NCI-H128 (cell line): Measurements from ENCODE around the gene DNAJC24.
"Not testable (repeated sequence)": the region's sequence is repeated elsewhere in the genome, so short reads cannot be mapped to it uniquely, and the experiment has no call there.

Source experiments
- DNase-seq: peaks from one replicate; lab custom pipeline; 2025; ENCODE audit not compliant: unreplicated experiment; lab: John Stamatoyannopoulos, UW

The DNAJC24 gene, protein sequence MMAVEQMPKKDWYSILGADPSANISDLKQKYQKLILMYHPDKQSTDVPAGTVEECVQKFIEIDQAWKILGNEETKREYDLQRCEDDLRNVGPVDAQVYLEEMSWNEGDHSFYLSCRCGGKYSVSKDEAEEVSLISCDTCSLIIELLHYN

DNA sequence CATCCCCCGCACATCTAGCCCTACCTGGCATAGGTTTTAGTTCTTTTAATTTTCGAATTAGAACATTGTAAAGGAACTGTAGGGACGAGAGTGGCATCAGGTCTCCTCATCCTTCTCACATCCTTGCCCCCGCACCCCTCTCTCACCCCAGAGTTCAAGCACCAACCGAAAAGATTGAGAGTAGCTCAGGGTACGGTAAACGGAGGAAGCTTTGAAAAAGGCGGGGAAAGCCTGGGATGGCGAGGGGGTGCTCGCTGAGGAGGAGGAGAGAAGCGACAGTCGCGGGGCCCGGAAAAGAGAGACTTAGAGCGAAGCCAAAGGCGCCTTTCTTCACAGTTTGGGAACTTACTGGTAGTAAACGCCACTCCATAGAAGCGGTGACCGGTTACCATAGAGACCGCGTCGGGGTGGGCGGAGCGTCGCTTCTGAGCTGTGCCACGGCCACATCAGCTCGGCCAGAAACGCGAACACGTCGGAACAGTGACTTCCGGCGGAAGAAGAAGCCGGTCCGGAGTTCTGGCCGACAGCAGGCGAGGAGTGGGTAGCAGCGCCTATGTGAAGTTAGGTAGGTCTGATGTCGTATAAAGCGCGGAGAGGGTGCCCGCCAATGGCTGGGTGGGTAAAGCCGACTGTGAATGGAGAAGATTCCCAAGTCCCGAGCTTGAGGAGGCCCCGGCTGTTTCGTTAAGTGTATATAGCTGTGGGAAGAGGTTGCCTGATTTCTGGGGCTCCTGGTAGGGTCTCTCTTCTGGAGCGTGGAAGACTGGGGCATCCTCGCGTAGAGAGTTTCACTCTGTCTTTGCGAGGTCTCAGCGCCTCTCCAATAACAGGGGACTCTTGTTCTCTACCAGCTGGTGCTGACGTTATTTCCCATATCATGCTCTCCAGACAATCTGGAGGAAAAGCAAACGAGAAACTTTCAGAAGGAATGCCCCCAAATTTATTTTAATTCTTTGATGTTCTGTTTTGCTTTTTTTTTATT lies at the start of gene DNAJC24, which contains the start of gene DCDC1:
Gene DNAJC24, plus strand, starts transcription at position 513 of the 982 bp plus-strand sequence. CDS start 889 bp downstream, outside the sequence.
Gene DCDC1, minus strand, starts transcription at position 392 of the 982 bp plus-strand sequence. CDS start 41,459 bp downstream, outside the sequence.
- peak; percentile 85 for DNase-seq

DNA sequence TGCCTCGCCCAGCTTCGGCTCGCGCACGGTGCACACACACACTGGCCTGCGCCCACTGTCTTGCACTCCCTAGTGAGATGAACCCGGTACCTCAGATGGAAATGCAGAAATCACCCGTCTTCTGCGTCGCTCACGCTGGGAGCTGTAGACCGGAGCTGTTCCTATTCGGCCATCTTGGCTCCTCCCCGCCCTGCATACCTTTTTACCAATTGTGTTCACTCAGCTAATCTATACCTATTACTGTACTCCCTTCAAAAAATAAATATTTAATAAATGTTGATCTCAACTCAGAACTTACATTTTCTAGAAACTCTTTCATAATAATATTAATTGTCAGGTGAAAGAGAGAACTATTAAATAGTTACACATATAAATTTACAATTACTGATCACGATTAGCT lies 48.2 kb upstream of the DNAJC24 start:
- DNase-seq = not testable (repeated sequence)

DNA sequence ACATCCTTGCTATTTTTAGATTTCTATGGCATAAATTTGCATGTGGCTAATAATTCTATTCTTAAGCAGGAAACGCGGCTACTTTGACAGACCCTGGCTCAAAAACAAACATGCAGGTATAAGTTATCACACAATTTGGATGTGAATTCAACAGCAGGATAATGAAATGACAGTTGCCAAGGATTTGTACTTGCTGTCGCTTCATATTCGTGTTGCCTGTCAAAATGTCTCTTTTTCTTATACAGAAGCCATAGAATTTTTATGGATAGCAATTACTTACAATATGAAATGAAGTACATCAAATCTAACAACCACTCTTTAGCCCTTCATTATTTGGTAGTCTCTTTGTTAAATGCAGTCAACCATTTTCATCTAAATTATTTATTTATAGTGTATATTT lies 46.5 kb upstream of the DNAJC24 start:
- no peak for DNase-seq

DNA sequence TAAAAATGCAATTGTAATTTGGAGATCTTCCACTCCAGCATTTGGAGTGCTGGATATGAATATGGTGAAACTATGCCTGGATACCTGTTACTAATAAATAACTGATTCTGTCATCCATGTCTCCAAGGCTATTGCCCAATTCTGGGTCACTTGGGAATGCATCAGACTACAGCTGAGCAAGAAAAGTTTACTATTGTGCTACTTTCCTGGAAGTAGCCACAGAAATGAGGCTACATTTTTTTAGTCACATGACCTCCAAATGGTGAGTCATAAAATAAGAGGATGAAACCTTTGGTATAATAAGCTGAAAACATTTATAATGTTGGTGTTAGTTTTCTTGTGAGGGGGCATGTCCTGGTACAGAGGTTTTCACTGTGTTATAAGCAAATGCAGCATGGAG lies 44.5 kb upstream of the DNAJC24 start:
- DNase-seq = no peak

DNA sequence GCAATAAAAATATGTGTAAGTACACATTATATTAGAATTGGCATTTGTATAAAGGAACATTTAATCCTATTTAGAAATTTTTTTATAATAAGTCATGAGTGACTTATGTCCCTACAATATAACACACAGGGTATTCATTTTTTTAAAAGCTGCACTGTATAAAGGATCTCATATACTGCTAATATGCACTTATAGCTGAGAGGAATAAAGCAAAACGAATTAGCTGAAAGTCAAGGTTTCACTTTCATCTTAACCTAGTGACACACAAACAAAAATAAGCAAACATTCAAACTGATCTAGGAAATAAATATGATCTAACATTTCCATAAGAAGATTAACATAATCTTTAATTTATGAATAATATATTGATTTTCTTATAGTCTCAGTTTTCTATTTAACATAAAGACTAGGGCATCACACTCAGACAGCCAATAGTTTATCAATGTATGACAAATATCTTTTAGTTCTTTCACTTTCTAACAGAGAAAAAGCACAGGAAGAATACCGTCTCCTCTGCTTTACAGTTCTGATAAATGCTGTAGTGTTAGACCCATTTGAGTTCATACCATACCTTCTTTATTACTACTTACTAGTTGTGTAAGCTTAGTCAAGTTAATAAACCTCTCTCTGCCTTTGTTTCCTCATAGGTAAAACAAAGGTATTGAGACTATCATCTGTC lies 43.1 kb upstream of the DNAJC24 start:
- no peak for DNase-seq

DNA sequence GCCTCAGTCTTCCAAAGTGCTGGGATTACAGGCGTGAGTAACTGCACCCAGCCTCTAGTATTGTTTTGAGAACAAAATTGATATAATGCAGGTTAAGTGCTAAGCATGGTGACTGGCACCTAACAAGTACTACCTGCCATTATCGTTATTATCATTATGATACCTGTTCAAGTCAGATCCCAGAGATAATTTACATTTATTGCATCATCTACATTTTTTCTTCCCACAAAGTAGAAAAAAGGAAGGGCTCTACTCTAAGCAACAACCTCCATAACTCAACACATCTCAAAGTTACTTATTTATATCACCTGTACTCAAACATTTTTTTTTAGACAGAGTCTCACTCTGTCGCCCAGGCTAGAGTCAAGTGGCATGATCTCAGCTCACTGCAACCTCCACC lies 42.2 kb upstream of the DNAJC24 start:
- DNase-seq = no peak

DNA sequence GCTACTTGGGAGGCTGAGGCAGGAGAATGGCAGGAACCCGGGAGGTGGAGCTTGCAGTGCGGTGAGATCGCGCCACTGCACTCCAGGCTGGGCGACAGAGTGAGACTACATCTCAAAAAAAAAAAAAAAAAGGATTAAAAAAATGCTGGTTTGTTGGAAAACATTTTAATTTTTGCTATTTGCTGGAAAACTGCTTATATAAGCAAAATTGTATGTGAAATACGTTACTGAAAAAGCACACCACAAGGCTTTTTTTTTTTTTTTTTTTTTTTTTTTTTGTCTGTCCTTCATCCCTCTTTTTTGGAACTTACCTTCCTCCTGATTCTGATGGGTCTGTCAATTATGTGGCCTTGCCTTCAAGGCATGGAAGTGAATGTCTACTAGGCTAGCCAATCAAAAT lies 41.0 kb upstream of the DNAJC24 start:
- no peak for DNase-seq

DNA sequence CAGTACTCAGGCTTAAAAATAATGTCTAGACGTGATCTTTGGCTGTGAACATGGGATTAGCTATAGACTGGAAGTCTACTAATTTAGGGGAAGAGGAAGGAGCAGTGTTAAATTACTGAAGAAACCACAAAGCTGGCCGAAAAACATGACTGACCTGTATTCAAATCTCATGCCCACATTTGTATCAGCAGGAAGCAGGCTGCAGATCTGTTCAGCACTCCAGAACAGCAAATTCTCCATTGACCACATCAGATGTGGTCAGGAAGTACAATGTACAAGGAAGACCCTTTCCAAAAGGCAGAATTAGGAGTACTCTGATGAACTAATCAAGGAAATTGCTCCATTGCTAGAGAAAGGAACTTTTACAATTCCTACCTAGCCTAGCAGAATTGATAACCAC lies 31.9 kb upstream of the DNAJC24 start:
- no peak for DNase-seq

DNA sequence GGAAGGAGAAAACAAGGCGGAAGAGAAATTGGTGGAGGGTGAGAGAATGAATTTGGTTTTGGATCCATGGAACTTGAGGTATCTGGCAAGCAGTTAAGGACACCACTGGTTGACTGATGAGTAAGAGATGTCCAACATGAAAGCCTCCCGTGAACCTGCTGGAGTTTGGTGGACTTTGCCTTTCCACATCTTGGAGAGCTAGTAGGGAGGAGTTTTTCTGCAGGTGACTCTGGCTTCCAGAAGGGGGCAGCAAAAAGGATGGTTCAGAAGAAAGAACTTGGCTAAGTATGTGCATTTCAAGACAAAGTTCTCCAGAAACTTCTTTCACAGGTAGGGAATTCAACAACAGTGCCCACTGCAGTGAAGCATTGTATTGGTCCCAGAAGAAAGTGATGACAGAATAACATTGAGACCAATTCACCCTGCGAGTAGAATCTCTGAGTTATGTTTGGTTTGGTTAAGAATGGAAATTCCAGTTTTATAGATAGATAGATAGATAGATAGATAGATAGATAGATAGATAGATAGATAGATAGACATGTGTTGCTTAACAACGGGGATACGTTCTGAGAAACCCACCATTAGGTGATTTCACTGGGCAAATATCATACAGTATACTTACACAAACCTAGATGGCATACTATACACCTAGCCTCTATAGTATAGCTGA lies 28.6 kb upstream of the DNAJC24 start:
- no peak for DNase-seq

DNA sequence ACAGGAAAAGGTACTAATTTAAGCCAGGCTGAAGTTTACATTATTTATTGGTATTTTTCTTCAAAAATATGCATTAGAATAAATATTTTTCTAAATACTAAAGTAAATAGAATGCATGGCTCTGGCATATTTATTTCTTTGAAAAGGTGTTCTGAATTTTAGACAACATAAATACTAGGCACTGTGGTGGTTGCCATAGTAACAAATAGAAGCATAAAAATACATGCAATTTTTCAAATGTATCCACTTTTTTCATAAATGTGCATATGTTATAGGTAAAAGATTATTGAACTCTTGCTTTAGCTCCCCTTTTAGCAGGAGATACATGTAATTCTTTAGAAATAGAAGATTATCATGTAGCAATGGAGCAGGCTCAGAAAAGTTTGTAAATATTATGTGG lies 18.5 kb upstream of the DNAJC24 start:
- no peak for DNase-seq

DNA sequence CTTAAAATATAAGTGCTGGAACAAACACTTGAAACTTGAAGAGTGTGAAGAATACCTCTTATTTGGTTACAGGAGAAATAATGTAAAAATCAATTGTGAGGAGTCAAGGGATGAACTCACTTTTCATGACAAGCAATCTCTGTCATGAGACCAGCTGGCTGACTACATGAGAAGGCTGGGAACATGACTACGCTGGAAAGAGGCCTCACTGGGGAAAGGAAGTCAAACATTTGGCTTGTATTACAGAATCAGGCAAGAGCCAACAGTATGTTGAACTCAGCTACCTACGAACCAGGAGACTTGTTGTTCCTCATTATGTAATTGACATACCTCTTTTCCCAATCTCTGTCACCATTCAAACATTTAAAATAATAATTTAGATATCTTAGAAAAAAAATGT lies 14.5 kb upstream of the DNAJC24 start:
- no peak for DNase-seq

DNA sequence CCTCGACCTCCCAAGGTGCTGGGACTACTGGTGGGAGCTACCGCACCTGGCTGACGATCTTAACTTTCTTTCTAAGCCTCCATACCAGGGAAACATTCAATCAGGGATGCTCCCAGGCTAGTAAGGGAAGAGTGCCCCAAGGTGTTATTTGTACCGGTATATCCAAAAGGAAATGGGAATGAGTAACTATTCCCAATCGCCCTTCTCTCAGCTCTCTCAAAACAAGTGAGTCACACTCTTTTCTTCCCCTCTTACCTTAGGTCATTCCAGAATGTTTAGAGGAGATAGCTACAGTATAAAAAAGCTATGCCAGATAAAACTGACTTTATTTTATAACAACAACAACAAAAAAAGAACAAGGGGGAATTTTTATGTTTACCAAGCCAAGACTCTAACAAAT lies 13.8 kb upstream of the DNAJC24 start:
- DNase-seq = no peak

DNA sequence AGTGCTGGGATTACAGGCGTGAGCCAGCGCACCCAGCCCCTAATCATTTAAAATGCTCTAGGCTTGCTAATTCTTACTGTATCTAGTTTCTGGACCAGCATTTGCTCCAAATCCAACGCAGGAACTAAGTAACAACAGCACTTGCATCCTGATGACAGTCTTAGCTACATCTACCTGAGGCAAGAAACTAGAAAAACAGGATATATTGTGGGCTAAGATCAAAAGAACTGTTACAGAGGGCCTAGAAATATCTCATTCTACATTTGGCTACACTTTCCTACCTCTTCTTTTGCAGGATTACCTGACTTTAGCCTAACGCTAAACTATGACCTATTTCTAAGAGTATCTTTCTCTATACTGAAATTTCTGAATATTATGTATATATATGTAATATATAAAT lies 7.9 kb upstream of the DNAJC24 start:
- DNase-seq = no peak

DNA sequence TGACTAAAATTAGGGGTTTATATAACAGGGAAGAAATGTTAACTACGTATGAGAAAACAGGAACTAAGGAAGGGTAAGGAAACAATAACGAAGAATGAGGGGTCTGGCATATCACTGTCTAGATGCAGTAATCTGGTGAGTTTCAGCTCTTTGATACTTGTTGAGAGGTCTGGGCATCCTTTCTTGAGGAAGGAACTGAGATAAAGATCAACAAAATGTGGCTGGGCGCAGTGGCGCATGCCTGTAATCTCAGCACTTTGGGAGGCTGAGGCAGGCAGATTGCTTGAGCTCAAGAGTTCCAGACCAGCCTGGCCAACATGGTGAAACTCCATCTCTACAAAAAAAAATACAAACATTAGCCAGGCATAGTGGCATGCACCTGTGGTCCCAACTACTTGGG lies 2.9 kb upstream of the DNAJC24 start:
- no peak for DNase-seq

DNA sequence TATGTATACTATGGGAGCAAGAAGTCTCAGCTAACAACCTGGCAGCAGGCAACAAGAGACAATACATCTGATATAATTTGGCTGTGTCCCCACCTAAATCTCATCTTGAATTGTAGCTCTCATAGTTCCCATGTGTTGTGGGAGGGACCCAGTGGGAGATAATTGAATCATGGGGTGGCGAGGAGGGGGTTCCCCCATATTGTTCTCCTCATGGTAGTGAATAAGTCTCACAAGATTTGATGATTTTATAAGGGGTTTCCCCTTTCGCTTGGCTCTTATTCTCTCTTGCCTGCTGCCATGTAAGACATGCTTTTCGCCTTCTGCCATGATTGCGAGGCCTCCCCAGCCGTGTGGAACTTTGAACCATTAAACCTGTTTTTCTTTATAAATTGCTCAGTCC lies 6.2 kb downstream of the DNAJC24 start:
- DNase-seq = no peak

DNA sequence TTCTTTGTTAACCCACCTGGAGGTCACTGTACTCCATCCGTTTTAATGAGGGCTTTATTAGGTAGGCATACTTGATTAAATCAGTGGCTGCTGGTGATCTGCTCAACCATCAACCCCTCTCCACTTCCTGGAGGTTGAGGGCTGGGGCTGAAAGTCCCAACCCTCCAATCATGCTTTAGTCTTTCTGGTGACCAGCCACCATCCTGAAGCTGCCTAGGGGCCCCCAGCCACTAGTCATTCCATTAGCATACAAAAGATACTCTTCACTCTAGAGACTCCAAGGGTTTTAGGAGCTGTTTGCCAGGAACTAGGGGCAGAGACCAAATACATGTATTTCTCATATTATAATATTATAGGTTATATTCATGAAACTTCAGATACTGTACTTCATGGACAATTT lies 13.5 kb downstream of the DNAJC24 start:
- DNase-seq = no peak

DNA sequence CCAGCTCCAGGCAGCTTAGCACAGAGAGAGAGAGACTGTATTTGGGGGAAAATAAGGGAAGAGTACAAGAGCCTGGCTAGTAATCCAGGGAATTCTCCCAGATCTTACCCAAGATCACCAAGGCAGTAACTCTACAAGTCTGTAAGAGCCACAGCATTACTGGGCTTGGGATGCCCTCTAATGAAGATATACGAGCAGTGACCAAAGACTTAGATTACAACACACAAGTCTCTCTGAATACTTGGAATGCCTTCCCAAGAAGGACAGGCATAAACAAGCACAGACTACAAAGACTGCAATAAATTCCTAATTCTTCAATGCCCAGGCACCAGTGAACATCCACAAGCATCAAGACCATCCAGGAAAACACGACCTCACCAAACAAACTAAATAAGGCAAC lies 17.7 kb downstream of the DNAJC24 start:
- no peak for DNase-seq

DNA sequence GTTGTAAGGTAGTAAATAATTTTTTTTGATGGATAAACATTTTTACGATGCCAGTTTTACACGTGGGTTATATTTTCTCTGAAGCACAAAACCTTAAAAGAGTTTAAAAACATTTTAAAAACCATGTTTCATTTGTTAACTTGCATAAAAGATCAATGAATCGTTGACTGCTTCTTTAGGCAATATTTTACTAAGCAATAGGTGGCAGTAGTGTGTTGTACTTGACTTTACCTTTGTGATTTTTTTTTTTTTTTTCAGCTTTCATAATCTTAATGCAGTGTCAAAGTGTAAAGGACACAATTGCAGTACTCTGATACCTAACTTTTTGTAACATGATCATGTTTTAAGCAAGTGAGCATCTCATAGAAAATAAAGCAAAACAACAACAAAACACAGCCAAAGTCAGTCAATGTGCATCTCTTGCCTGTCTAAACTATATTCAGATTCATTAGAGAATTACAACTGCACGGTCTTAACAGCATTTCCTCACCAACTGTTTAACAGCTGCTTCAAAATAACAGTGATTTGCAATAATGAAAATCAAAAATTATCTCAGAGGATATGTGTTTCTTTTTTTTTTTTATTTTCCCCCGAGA lies 27.7 kb downstream of the DNAJC24 start:
- DNase-seq = no peak

DNA sequence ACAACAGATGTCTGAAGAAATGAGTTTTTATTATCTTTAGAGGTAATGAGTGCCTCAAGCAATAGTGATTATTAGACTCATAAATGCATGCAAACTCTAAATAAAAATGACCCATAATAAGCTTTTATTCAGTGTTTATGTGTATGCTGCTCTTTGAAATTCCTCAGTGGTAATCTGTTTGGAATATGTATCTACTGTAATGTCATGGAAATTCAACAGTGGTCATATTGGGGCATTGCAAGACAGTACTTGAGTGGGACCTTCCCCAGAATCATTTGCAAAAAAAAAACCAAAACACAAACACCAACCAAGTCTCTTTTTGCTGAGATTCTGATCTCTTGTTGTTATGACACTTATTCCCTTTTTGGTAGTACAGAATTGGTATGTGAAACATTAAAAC lies 35.0 kb downstream of the DNAJC24 start:
- no peak for DNase-seq

DNA sequence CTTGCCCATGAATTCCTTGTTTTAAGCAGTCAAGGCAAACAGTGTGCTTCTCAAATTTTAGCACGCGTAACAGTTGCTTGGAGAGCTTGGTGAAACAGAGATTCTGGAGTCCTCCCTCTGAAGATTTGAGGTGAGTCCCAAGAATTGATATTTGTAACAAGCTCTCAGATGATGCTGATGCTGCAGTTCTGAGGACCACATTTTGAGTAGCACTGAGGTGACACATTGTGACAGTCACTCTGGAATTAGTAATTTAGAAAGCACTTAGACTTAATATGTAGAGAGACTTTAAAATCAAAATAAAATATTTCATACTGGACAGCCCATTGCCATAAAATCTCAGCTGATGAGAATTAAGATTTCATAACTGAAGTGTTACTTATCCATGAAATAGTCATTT lies 38.5 kb downstream of the DNAJC24 start:
- DNase-seq = no peak

DNA sequence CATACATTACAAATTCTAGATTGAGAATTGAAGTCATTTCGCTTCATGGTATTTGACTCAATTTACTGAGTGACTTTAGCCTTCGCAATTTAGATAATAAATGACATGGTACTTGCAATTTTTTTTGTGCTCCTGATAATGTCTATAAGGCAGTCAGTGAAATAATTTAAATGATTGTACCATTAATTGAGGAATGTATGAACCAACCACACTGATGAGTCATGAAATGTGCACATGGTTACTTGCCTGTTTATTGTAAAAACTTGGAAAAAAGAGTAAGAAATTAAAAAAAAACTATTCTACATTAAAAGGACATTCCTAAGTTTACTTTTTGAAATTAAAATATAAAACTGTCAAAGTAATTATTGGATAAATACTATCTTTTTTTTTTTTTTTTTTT lies 43.3 kb downstream of the DNAJC24 start:
- no peak for DNase-seq
